Karpas-422 (cell line): ENCODE results near the gene PTGIR. TPM values are rescaled to one million over a fixed set of nuclear protein-coding genes. Genes with fewer than 3 reads are reported as not detected.
A peak's percentile ranks its signal among the peaks of the same experiment; 100 is the strongest.

ENCODE experiments used
- DNase-seq: peaks from one replicate; pipeline ENCODE4 v3.0.0-alpha.2; 2015
- H2AFZ ChIP-seq: fragments of 200-600 bp; sonication (generic); 2 replicates; pipeline ENCODE4 v1.6.1; 2014; ENCODE audit warnings: antibody characterized with exemption, low read length, mixed read lengths
- H3K27ac ChIP-seq: fragments of 200-600 bp; sonication (generic); 2 replicates; pipeline ENCODE4 v1.5.1; 2014; ENCODE audit warnings: mild to moderate bottlenecking, low read length, moderate library complexity
- H3K27me3 ChIP-seq: fragments of 200-600 bp; sonication (generic); 2 replicates; pipeline ENCODE4 v1.6.1; 2014; ENCODE audit warnings: low read length, mixed read lengths
- H3K36me3 ChIP-seq: fragments of 200-600 bp; sonication (generic); 2 replicates; pipeline ENCODE4 v1.6.1; 2014; ENCODE audit warnings: low read length, mixed read lengths; ENCODE audit not compliant: insufficient read depth
- H3K4me1 ChIP-seq: fragments of 200-600 bp; sonication (generic); 2 replicates; pipeline ENCODE4 v1.6.1; 2014; ENCODE audit warnings: mild to moderate bottlenecking, low read length, mixed read lengths
- H3K4me2 ChIP-seq: fragments of 200-600 bp; sonication (generic); 2 replicates; pipeline ENCODE4 v1.6.1; 2014; ENCODE audit warnings: low read length, low read depth, mild to moderate bottlenecking; ENCODE audit not compliant: poor library complexity, severe bottlenecking
- H3K4me3 ChIP-seq: fragments of 200-600 bp; sonication (generic); 2 replicates; pipeline ENCODE4 v1.5.1; 2014; ENCODE audit warnings: mild to moderate bottlenecking, antibody characterized with exemption, low read length, mixed read lengths
- H3K79me2 ChIP-seq: fragments of 200-600 bp; sonication (generic); 2 replicates; pipeline ENCODE4 v1.6.1; 2014; ENCODE audit warnings: mild to moderate bottlenecking, low read length, mixed read lengths
- H3K9ac ChIP-seq: fragments of 200-600 bp; sonication (generic); 2 replicates; pipeline ENCODE4 v1.6.0; 2014; ENCODE audit warnings: low read length
- H3K9me2 ChIP-seq: fragments of 200-600 bp; sonication (generic), shearing (Covaris generic); replicated peaks from 2 replicates; pipeline ENCODE4 v1.6.0; 2014; ENCODE audit warnings: mild to moderate bottlenecking, low read length, moderate library complexity; ENCODE audit not compliant: insufficient read depth
- H3K9me3 ChIP-seq: fragments of 300-700, 200-600 bp; sonication (generic); 2 replicates; pipeline ENCODE4 v1.6.1; 2014; ENCODE audit warnings: low read length, mixed read lengths
- H4K20me1 ChIP-seq: fragments of 200-600 bp; sonication (generic); 2 replicates; pipeline ENCODE4 v1.6.1; 2014; ENCODE audit warnings: mild to moderate bottlenecking, antibody characterized with exemption, low read length, low read depth; ENCODE audit not compliant: insufficient read depth
- total RNA-seq: library from RNA; depleted of rRNA; stranded (reverse); fragments of >200 nt; shearing (Covaris generic); gene quantifications from 2 replicates; pipeline ENCODE4 v1.2.3, GENCODE V29; 2014; ENCODE audit warnings: low replicate concordance

PTGIR gene
- total RNA-seq, 1 experiment from 2014 or later, result not detected

DNA sequence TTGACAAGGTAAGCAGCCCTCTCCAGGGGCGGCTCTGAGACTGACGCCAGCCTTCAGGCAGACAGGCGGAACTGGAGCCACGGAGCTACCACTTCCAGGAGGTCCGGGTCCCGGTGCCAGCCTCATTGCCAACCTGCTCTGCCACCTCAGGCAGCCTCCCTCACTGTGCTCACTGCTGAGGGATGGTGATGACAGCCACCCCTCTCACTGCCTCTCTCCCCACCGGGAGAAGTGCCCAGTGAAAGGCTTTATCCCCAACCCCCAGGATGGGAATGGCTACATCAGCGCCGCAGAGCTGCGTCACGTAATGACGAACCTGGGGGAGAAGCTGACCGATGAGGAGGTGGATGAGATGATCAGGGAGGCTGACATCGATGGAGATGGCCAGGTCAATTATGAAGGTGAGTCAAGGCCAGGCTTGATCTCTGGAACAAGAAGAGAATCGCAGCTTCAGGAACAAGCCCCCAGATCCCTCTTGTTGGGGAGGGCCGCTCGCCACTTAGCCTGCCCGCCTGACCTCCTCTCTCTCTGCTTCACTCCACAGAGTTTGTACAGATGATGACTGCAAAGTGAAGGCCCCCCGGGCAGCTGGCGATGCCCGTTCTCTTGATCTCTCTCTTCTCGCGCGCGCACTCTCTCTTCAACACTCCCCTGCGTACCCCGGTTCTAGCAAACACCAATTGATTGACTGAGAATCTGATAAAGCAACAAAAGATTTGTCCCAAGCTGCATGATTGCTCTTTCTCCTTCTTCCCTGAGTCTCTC lies 16.1 kb downstream of the PTGIR start:
- H3K4me3 ChIP-seq, result no peak overlapping the region
- no peaks in the 10 kb centered on the region for H3K27me3 ChIP-seq
- peaks cover 12% of the 10 kb centered on the region for H3K4me1 ChIP-seq
- no peak overlapping the region for H3K4me2 ChIP-seq
- H4K20me1 ChIP-seq, result peaks cover 15% of the 10 kb centered on the region; the same call in 1 of the 2 replicates
- no peak for DNase-seq
- H3K9me2 ChIP-seq, result no peaks in the 10 kb centered on the region
- no peak overlapping the region for H3K27ac ChIP-seq
- no peaks in the 10 kb centered on the region for H3K9me3 ChIP-seq
- no peak overlapping the region for H2AFZ ChIP-seq
- H3K9ac ChIP-seq, result no peak overlapping the region
- peaks cover 16% of the 10 kb centered on the region for H3K36me3 ChIP-seq
- H3K79me2 ChIP-seq, result peaks cover 14% of the 10 kb centered on the region

DNA sequence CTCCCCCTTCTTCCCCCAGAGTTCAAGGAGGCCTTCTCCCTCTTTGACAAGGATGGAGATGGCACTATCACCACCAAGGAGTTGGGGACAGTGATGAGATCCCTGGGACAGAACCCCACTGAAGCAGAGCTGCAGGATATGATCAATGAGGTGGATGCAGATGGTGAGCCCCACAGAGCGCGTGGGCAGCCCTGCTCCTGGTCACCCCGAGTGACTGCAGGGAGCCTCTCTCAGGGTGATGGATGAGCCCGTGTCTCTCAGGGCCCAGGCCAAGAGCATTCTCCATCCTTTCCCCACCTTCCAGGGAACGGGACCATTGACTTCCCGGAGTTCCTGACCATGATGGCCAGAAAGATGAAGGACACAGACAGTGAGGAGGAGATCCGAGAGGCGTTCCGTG lies 16.7 kb downstream of the PTGIR start:
- no peaks in the 10 kb centered on the region for H3K9me3 ChIP-seq
- no peak overlapping the region for H3K9ac ChIP-seq
- H3K9me2 ChIP-seq, result no peaks in the 10 kb centered on the region
- H3K4me2 ChIP-seq, result no peak overlapping the region
- DNase-seq, result no peak
- H3K79me2 ChIP-seq, result peaks cover 20% of the 10 kb centered on the region
- H3K36me3 ChIP-seq, result peaks cover 16% of the 10 kb centered on the region
- no peak overlapping the region for H2AFZ ChIP-seq
- no peak overlapping the region for H3K27ac ChIP-seq
- no peaks in the 10 kb centered on the region for H3K27me3 ChIP-seq
- peaks cover 21% of the 10 kb centered on the region; the same call in 1 of the 2 replicates for H4K20me1 ChIP-seq
- no peak overlapping the region for H3K4me3 ChIP-seq
- peaks cover 18% of the 10 kb centered on the region for H3K4me1 ChIP-seq

DNA sequence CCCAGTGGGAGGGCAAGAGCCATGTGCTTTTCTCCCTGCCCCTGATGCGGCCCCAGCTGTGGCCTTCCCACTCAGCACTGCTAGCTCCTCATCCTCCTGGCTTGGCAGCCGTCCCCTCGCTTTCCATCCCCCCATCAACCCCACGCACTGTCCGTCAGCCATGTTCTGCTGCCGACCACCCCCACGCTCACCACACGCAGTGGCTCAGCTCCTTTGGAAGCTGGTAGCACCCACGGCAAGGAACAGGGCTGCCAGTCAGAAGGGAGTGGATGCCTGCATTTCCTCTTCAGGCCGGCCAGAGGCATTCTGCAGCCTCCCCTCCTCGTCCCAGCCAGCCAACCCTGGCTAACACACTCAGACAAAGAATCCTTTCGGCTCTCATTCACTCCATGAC lies 17.4 kb downstream of the PTGIR start:
- Histone ChIP-seq H3K4me2 (no peak overlapping the region), H3K27me3 (no peaks in the 10 kb centered on the region), H3K9me3 (no peaks in the 10 kb centered on the region), H3K9ac (no peak overlapping the region), H2AFZ (no peak overlapping the region), H3K36me3 (peaks cover 16% of the 10 kb centered on the region), H3K4me1 (peaks cover 26% of the 10 kb centered on the region), H4K20me1 (peaks cover 28% of the 10 kb centered on the region; the same call in 1 of the 2 replicates), H3K79me2 (peaks cover 27% of the 10 kb centered on the region), H3K27ac (no peak overlapping the region), H3K4me3 (no peak overlapping the region), H3K9me2 (no peaks in the 10 kb centered on the region)
- no peak for DNase-seq

DNA sequence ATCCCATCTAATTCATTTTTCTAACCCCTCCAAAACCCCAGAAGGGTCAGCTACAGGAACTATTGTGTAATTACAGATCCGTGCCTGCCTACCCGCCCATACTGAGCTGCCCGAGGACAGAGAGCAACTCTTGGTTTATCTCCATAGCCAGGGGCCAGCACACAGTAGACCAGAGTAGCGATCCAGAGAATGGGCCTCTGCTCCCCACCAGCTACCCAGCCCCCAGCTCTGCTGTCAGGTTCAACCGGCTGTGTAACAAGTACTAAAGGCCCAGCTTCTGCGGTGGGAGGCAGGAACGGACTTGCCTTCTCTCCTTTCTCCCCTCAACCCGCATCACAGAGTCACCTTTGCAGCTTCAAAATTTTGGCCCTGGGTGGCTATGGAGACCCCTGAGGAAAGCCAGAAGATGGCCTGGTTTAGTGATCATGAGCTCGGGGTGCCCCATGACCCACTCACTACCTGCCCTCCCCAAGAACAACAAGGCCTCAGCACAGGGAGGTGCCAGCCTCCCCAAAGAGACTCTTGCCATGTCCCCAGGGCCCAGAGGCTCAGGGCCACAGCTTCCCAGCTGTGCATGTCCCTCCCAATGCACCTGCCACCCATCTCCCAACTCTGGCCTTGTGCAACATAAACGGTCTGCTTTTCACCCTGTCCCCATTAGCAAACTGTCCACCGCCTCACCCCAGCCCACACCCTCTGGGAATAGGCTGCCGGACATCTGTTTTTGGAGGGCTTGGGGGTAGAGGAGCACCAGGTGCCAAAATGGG lies 18.0 kb downstream of the PTGIR start:
- H3K9me2 ChIP-seq, result no peaks in the 10 kb centered on the region
- H3K27ac ChIP-seq, result no peak overlapping the region
- peaks cover 33% of the 10 kb centered on the region; the same call in 1 of the 2 replicates for H4K20me1 ChIP-seq
- no peak for DNase-seq
- H3K79me2 ChIP-seq, result peaks cover 33% of the 10 kb centered on the region
- no peaks in the 10 kb centered on the region for H3K27me3 ChIP-seq
- no peak overlapping the region for H3K9ac ChIP-seq
- H3K36me3 ChIP-seq, result peaks cover 16% of the 10 kb centered on the region
- H3K4me1 ChIP-seq, result peaks cover 27% of the 10 kb centered on the region
- no peaks in the 10 kb centered on the region for H3K9me3 ChIP-seq
- H3K4me2 ChIP-seq, result no peak overlapping the region
- no peak overlapping the region for H2AFZ ChIP-seq
- H3K4me3 ChIP-seq, result no peak overlapping the region

DNA sequence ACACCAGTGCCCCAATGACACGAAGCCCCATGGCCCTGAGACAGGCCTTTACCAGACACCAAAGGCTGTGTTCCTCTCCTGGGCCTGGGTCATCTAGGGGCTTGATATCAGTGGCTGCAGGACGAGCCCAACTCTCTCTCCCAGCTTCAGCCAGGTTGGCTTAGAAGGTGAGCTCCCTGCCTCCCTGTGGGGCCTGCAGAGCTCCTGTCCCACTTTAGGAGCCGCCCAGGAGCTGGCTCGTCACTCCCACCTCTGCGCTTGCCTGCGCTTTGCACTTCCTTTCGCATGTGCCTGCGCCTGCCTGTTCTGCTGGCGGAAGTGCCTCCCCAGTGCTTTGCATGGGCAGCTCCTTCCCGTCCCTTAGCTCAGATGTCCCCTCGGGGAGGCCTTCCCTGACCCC lies 18.9 kb downstream of the PTGIR start:
- Histone ChIP-seq H3K9ac (no peak overlapping the region), H3K79me2 (peaks cover 40% of the 10 kb centered on the region), H3K27me3 (no peaks in the 10 kb centered on the region), H3K4me3 (no peak overlapping the region), H4K20me1 (peaks cover 33% of the 10 kb centered on the region; the same call in 1 of the 2 replicates), H3K36me3 (peaks cover 16% of the 10 kb centered on the region), H3K9me2 (no peaks in the 10 kb centered on the region), H3K4me2 (no peak overlapping the region), H2AFZ (no peak overlapping the region), H3K9me3 (no peaks in the 10 kb centered on the region), H3K4me1 (peaks cover 23% of the 10 kb centered on the region), H3K27ac (no peak overlapping the region)
- DNase-seq, result no peak

DNA sequence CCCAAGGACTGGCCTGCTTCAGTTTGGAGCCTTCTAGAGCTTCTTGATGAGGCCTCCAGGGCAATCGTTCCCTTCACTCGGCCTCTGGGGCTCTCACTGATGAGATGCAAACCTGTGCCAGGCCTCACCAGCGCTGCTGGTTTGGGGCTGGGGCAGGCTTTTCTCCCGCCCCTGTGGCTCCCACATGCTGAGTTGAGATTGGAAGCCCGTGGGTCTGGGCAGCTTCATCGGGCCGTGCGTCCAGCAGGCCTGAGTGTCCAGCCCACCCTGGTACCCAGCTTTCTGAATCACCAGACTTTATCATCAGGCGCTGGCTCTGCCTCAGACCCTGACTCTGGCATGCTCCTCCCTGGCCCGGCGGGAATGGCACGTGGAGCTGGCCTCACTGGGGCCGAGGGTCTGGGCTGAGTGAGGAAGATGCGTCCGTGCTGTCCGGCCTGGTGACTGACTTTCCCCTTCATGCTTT lies 19.5 kb downstream of the PTGIR start:
- Histone ChIP-seq H3K4me3 (no peak overlapping the region), H3K79me2 (peaks cover 40% of the 10 kb centered on the region), H3K4me1 (peaks cover 19% of the 10 kb centered on the region)

DNA sequence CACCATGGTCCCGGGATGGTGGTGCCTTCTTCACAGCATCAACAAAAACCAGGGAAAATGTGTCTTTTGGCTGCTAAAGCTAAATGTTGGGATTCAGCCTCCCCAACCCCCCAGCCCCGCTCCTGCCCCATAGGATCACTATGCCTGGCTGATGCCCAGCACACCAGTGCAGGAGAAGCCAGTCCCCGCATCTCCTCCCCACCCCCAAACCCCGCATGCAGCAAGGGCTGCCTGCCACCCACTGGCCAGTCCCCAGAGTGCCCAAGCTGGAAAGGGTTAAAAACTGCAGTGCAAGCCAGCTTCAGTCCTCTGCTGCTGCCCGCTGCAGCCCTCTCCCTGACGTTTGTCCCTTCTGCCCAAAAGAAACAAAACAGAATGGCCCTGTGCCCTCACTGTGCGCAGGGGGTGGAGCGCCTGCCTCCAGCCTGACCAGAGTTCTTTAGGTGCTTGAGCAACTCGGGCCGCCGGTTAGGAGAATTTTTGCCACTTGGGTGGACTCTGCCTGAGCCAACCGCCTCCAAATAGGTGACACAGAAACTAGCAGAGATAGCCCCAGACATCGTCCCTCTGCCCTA lies 20.0 kb downstream of the PTGIR start:
- no peak for DNase-seq
- Histone ChIP-seq H3K4me3 (no peak overlapping the region), H3K36me3 (peaks cover 16% of the 10 kb centered on the region), H4K20me1 (peaks cover 33% of the 10 kb centered on the region; the same call in 1 of the 2 replicates), H3K27me3 (no peaks in the 10 kb centered on the region), H3K9me2 (no peaks in the 10 kb centered on the region), H3K9me3 (no peaks in the 10 kb centered on the region), H3K9ac (no peak overlapping the region), H3K4me1 (peaks cover 22% of the 10 kb centered on the region), H3K4me2 (no peak overlapping the region), H3K79me2 (peaks cover 40% of the 10 kb centered on the region), H2AFZ (no peak overlapping the region), H3K27ac (no peak overlapping the region)

More for the DNA sequence above, 19.5 kb downstream of the PTGIR start:
- Histone ChIP-seq H3K27ac (no peak overlapping the region), H3K27me3 (no peaks in the 10 kb centered on the region), H3K9me3 (no peaks in the 10 kb centered on the region), H2AFZ (no peak overlapping the region), H3K4me2 (no peak overlapping the region), H3K9ac (no peak overlapping the region), H3K9me2 (no peaks in the 10 kb centered on the region), H4K20me1 (peaks cover 33% of the 10 kb centered on the region; the same call in 1 of the 2 replicates), H3K36me3 (peaks cover 16% of the 10 kb centered on the region)
- DNase-seq, result no peak

DNA sequence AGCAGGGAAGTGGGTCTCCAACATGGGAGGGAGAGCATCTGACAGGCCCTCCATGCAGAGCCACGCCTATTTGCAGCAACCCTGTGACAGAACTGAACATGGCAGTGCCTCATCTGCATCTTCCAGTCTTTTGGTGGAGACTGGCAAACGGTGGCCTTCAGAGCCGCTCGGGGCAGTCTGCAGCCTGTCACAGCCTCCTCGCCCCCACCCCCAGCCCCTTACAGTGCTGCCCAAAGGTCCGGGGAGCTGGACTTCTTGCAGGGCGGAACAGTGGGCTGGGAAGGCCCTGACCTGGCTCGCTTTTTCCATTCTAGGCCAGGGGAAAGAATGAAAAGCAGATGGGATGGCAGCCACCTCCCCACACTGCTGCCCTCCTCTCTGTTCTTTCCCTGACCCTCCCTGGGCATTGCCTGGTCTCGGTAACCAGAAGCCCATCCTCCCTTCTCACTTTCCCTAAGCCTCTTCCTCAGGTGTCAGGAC lies 21.1 kb downstream of the PTGIR start:
- Histone ChIP-seq H3K9me3 (peaks cover 5% of the 10 kb centered on the region), H3K27ac (no peak overlapping the region), H3K79me2 (peaks cover 40% of the 10 kb centered on the region), H3K4me1 (peaks cover 22% of the 10 kb centered on the region), H3K9ac (peak overlapping the region; percentile 24; the same call in 1 of the 2 replicates), H2AFZ (no peak overlapping the region), H3K27me3 (peaks cover 3% of the 10 kb centered on the region; the same call in 1 of the 2 replicates), H3K4me3 (no peak overlapping the region), H4K20me1 (peaks cover 33% of the 10 kb centered on the region; the same call in 1 of the 2 replicates), H3K4me2 (peak overlapping the region; percentile 86), H3K9me2 (no peaks in the 10 kb centered on the region), H3K36me3 (peaks cover 16% of the 10 kb centered on the region)
- DNase-seq, result no peak
